Endothelial cell of umbilical vein (primary cell): ENCODE data around the gene CCNY. TPM values are rescaled to one million over a fixed set of nuclear protein-coding genes. Genes with fewer than 3 reads are reported as not detected.

Experiments used
- BruUV-seq: library from RNA; stranded (reverse); fragments of 400-500 nt; replicated peaks from 2 replicates; lab custom pipeline; 2021; lab: Mats Ljungman, UMichigan
- CTCF ChIA-PET: fragments of 300-600, 350-600 bp; sonication (Branson Sonifier 250); formaldehyde crosslinking; loops from one replicate; lab custom pipeline; 2021; ENCODE audit warnings: antibody characterized with exemption, inconsistent platforms; lab: Charles Lee
- POLR2A ChIA-PET: fragments of 300-600, 350-600 bp; sonication (Branson Sonifier 250); formaldehyde crosslinking; loops from one replicate; lab custom pipeline; 2021; ENCODE audit warnings: antibody characterized with exemption, inconsistent platforms; lab: Charles Lee
- DNase-seq: peaks from one replicate; pipeline ENCODE4 v3.0.0-alpha.2; 2011; ENCODE audit warnings: low read depth, low spot score
- FAIRE-seq: peaks from 2 replicates; lab custom pipeline; 2011; peaks lifted over from hg19 to GRCh38; lab: Jason Lieb, UNC
- H2AFZ ChIP-seq: 2 replicates; pipeline ENCODE4 v1.6.0; 2012; ENCODE audit warnings: low read depth, low read length, control low read depth, inconsistent platforms
- H3K27ac ChIP-seq: 2 replicates; pipeline ENCODE4 v1.5.1; 2011; ENCODE audit warnings: low read depth, mild to moderate bottlenecking, control low read depth, low read length, moderate library complexity; ENCODE audit not compliant: insufficient read depth
- H3K27me3 ChIP-seq, 2 experiments: 2 replicates each; pipeline versions ENCODE4 v1.6.0 to v1.6.1; 2011; ENCODE audit warnings: low read length in 2 of 2, mixed read lengths in 1 of 2; ENCODE audit not compliant: control insufficient read depth in 2 of 2, insufficient read depth in 2 of 2
- H3K36me3 ChIP-seq, 2 experiments: 2 replicates in 1 of 2; 3 replicates in 1 of 2; pipeline ENCODE4 v1.5.1; 2011; ENCODE audit warnings: low read length in 2 of 2, mild to moderate bottlenecking in 1 of 2, moderate library complexity in 1 of 2; ENCODE audit not compliant: control insufficient read depth in 2 of 2, insufficient read depth in 2 of 2; ENCODE audit errors: extremely low read depth in 1 of 2
- H3K4me1 ChIP-seq: 3 replicates; pipeline ENCODE4 v1.5.1; 2011; ENCODE audit warnings: mild to moderate bottlenecking, low read length; ENCODE audit not compliant: control insufficient read depth, insufficient read depth; ENCODE audit errors: extremely low read depth
- H3K4me2 ChIP-seq: 2 replicates; pipeline ENCODE4 v1.6.1; 2011; ENCODE audit warnings: low read length, control low read depth, mixed read lengths; ENCODE audit not compliant: insufficient read depth
- H3K4me3 ChIP-seq, 3 experiments: fragments of 200-600 bp in 1 of 3; sonication (generic), shearing (Covaris generic) in 1 of 3; replicated peaks in 1 of 3; 2 replicates each; pipeline ENCODE4 v1.5.1; 2011 to 2016; ENCODE audit warnings: control low read depth in 3 of 3, low read length in 3 of 3, mild to moderate bottlenecking in 2 of 3, inconsistent platforms in 1 of 3, low read depth in 1 of 3, moderate library complexity in 1 of 3; ENCODE audit not compliant: insufficient read depth in 1 of 3
- H3K79me2 ChIP-seq: 2 replicates; pipeline ENCODE4 v1.6.0; 2012; ENCODE audit warnings: low read length, inconsistent platforms; ENCODE audit not compliant: control insufficient read depth, insufficient read depth
- H3K9ac ChIP-seq: replicated peaks from 2 replicates; pipeline ENCODE3; 2011; ENCODE audit warnings: low read length, control low read depth; ENCODE audit not compliant: insufficient read depth; ENCODE audit errors: extremely low read depth
- H3K9me1 ChIP-seq: replicated peaks from 3 replicates; pipeline ENCODE4 v1.6.0; 2011; ENCODE audit warnings: mild to moderate bottlenecking, low read length; ENCODE audit not compliant: control insufficient read depth, insufficient read depth; ENCODE audit errors: extremely low read depth
- H3K9me3 ChIP-seq: replicated peaks from 2 replicates; pipeline ENCODE4 v1.5.1; 2012; ENCODE audit warnings: low read length, inconsistent platforms; ENCODE audit not compliant: control insufficient read depth, insufficient read depth
- H4K20me1 ChIP-seq: replicated peaks from 2 replicates; pipeline ENCODE3; 2011; ENCODE audit warnings: mild to moderate bottlenecking, low read length; ENCODE audit not compliant: control insufficient read depth, insufficient read depth; ENCODE audit errors: extremely low read depth
- CTCF ChIP-seq, 2 donors: IDR thresholded peaks; 1 replicate in 1 of 2; 2 replicates in 1 of 2; pipeline ENCODE4 v1.5.1; 2011; ENCODE audit warnings: low read length in 2 of 2, mild to moderate bottlenecking in 2 of 2, moderate library complexity in 2 of 2, control low read depth in 1 of 2, inconsistent platforms in 1 of 2, low read depth in 1 of 2; ENCODE audit not compliant: insufficient read depth in 1 of 2; ENCODE audit errors: extremely low read depth in 1 of 2
- EZH2 ChIP-seq: IDR thresholded peaks from 2 replicates; pipeline ENCODE4 v1.6.1; 2012; ENCODE audit warnings: borderline replicate concordance, low read depth, mild to moderate bottlenecking, moderate library complexity, low read length, inconsistent platforms; ENCODE audit not compliant: severe bottlenecking
- FOS ChIP-seq: IDR thresholded peaks from 2 replicates; pipeline ENCODE4 v1.6.1; 2011; ENCODE audit warnings: mild to moderate bottlenecking, low read length, moderate library complexity, borderline replicate concordance; ENCODE audit not compliant: insufficient read depth
- GATA2 ChIP-seq: IDR thresholded peaks from 2 replicates; pipeline ENCODE4 v1.7.0; 2011; ENCODE audit warnings: low read depth, mild to moderate bottlenecking, moderate library complexity, mixed read lengths, low read length; ENCODE audit not compliant: insufficient read length, insufficient read depth
- JUN ChIP-seq: IDR thresholded peaks from 2 replicates; pipeline ENCODE4 v1.6.1; 2011; ENCODE audit warnings: borderline replicate concordance, low read depth; ENCODE audit not compliant: insufficient read length, insufficient read depth
- MAX ChIP-seq: IDR thresholded peaks from 2 replicates; pipeline ENCODE4 v1.6.1; 2011; ENCODE audit not compliant: insufficient read depth, insufficient read length
- MYC ChIP-seq: IDR thresholded peaks from one replicate; pipeline ENCODE4 v1.6.1; 2011; ENCODE audit warnings: mild to moderate bottlenecking, low read depth, low read length
- POLR2A ChIP-seq: IDR thresholded peaks from 2 replicates; pipeline ENCODE4 v1.6.1; 2012; ENCODE audit warnings: low read depth, mild to moderate bottlenecking, control low read depth, low read length
- POLR2AphosphoS5 ChIP-seq: IDR thresholded peaks from 2 replicates; pipeline ENCODE4 v1.6.1; 2012; ENCODE audit warnings: low read depth, mild to moderate bottlenecking, control low read depth, low read length, moderate library complexity; ENCODE audit not compliant: insufficient read depth
- dilution Hi-C: fragments of 300-500 bp; cut with MboI; formaldehyde crosslinking; loops from one replicate; pipeline ENCODE4 v1.15.0; 2019; ENCODE audit warnings: low sequenced_read_pairs; ENCODE audit not compliant: extremely low pct_ligation_motif_present
- intact Hi-C: fragments of 100-400 bp; cut with micrococcal nuclease; formaldehyde crosslinking; loops from one replicate; pipeline ENCODE4 v1.10.0; 2022
- polyA plus RNA-seq, 4 experiments: library from polyadenylated mRNA; depleted of rRNA in 3 of 4; stranded (reverse) in 3 of 4; unstranded in 1 of 4; fragments of >200 nt; gene quantifications; 2 replicates each; pipeline versions ENCODE4 v1.2.1 to v1.2.3, GENCODE V29; 2011 to 2012; ENCODE audit warnings: missing spikeins in 1 of 4
- total RNA-seq: library from RNA; stranded (reverse); gene quantifications from 2 replicates; pipeline ENCODE4 v1.2.3, GENCODE V29; 2021

Gene CCNY
- total and polyA plus RNA-seq, 2 donors (not counting 3 experiments of a cell fraction or from before 2014, with no cell fraction given), result 61.5 to 107 TPM

- no peak overlapping the region for H3K4me3 ChIP-seq
- intact Hi-C loops (loop anchor here (1.0 kb wide), 1 partner anchor 40 kb away; no protein-coding TSS in a partner anchor), dilution Hi-C loops (no loop called here)
- H3K9me3 ChIP-seq, result no peaks in the 10 kb centered on the region
- no peak overlapping the region for H3K27ac ChIP-seq
- CTCF ChIA-PET, result interaction anchor here (1.6 kb wide), 1 partner anchor 9 kb away, joined by 4 read pairs; no protein-coding TSS in a partner anchor
- no peak for FAIRE-seq
- H3K27me3 ChIP-seq, result no peaks in the 10 kb centered on the region
- no peak for TF ChIP-seq POLR2AphosphoS5
- TF ChIP-seq POLR2A, result no peak
- TF ChIP-seq MAX, result no peak
- no peak for TF ChIP-seq GATA2
- TF ChIP-seq CTCF (IDR thresholded peaks at IDR 0.05; ENCODE audit: extremely low read depth in 1 of 2, insufficient read depth in 1 of 2, low read depth in 1 of 2, low read length in 2 of 2), result no peak
- TF ChIP-seq FOS, result no peak
- TF ChIP-seq MYC, result no peak
- no peak for TF ChIP-seq JUN
- no peak for TF ChIP-seq EZH2
- no peak overlapping the region for H3K4me2 ChIP-seq
- H2AFZ ChIP-seq, result no peak overlapping the region
- no peak for DNase-seq
- peaks cover 3 to 7% of the 10 kb centered on the region in 2 experiments for H3K36me3 ChIP-seq
- POLR2A ChIA-PET, result no interaction called here
- peaks cover 12% of the 10 kb centered on the region for H3K79me2 ChIP-seq
- H3K4me1 ChIP-seq, result no peaks in the 10 kb centered on the region
- H3K9ac ChIP-seq, result no peak overlapping the region
- H4K20me1 ChIP-seq, result no peaks in the 10 kb centered on the region
- no peaks in the 10 kb centered on the region for H3K9me1 ChIP-seq
- no TSS peak for BruUV-seq
Measured at GRCh38 chr10:35526746-35527145, 190.4 kb downstream of the CCNY start.
